NOMO-1 treated with DMSO at 0.1 percent for 48 hours (cell line): Measurements from ENCODE around the gene RXRA.

ENCODE experiments used
- DNase-seq: peaks from one replicate; lab custom pipeline; 2025; ENCODE audit not compliant: unreplicated experiment; lab: John Stamatoyannopoulos, UW

Gene RXRA

GRCh38 chr9:134442085-134442474, 115.8 kb downstream of the RXRA start:
- DNase-seq = no peak

GRCh38 chr9:134442486-134443173, 116.4 kb downstream of the RXRA start:
- no peak for DNase-seq

DNA sequence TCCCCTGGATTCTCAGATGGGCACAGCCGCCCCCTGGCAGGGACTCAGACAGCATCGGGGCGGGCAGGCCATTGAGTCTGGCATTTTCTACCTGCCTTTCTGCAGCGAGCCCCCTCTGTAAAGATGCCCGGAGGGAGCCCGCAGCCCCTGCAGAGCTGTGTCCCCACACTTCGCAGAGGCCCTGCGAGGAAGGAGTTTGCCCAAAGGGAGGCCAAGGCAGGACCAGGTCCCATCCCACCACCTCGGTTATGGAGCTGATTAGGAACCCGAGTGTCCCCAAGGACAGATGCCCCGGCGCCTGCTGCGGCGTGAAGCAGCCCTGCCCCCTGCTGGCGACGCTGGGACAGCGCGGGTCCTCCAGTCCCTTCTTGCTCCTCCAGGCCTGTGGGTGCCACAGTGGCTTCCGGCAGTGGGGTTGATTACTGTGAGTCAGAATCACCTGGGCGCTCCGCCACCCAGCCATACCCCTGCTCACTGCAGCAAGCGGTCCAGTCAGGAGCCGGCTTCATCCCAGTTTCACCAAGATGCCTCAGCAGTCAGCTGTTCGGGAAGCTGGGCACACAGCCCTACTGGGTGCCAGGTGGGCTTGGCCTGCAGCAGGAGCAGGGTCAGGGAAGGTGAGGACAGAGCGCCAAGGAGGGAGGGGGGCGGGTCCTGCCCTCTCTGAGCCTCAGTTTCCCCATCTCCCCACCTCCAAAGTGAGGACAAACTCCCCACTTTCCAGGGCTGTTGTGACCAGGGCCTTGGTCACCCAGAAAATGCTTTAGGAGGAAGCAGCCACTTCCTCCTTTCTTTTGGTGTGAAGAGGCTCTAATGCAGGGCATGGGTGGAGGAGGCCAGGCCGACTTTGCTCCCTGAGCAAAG, 117.2 kb downstream of the RXRA start:
- peak; percentile 86 for DNase-seq

DNA sequence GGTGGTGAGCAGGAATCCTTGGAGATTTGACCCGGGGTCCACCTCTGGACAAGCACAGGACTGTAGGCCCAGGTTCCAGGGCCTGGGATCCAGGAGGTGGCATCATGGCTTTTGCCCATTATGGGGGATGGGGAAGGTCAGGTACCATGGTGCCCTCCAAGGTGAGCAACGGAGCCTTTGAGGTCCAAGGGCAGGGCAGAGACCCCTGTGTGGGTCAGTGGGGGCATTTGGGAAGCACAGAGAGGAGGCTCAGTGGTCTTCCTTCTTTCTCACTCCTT, 117.7 kb downstream of the RXRA start:
- no peak for DNase-seq

- DNase-seq = no peak
Measured at GRCh38 chr9:134445000-134445399, 118.7 kb downstream of the RXRA start.

DNA sequence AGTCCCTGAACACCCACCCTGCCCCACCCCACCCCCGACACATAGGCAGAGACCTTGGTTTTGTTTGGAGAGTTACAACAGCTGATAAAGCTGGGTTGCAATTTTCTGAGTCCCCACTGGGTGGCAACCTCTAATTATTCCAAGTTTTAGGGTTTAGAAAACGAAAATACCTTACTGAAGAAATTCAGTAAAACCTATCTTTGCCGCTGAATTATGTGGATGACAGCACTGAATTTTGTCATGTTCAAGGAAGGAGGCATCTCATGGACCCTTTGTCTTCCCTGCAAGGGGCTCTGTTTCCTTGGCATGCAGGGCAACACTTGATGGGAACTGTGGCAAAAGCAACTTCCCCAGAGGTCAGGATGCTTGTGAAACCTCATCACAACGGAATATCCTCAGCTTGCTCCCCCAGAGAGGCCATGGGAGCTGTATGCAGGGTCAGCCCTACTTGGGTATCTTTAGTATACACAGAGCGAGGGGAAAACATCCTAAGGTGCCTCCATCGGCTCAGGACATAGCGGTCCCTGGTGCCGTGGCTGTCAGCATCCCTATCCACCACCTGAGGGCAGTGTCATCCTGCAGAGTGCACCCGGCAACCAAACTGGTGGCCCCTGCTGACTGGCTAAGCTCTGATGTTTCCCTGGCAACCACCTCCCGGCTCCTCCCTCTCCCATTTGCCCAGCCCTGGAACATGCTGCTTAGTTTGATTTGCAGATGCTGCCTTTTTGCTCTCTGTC, 123.1 kb downstream of the RXRA start:
- DNase-seq = peak; percentile 91

GRCh38 chr9:134451700-134452458, 125.6 kb downstream of the RXRA start:
- no peak for DNase-seq

DNA sequence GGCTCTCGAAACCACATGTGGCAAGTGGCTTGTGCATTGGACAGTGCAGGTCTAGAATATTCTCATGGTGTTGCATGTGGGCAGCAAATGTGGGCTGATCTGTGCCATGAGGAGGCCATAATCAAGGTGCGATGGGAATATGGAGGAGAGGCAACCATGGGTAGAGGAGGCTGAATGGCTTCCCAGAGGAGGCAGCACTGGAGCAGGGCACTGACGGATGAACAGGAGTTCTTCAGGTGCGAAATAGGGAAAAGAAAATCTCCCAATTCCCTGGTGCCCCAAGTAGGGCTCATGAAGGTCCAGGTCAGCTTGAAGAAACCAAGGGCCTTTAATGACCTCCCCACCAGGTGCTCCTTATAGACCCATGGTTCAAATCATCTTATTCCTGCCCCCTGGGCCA, 126.5 kb downstream of the RXRA start:
- DNase-seq = no peak

DNA sequence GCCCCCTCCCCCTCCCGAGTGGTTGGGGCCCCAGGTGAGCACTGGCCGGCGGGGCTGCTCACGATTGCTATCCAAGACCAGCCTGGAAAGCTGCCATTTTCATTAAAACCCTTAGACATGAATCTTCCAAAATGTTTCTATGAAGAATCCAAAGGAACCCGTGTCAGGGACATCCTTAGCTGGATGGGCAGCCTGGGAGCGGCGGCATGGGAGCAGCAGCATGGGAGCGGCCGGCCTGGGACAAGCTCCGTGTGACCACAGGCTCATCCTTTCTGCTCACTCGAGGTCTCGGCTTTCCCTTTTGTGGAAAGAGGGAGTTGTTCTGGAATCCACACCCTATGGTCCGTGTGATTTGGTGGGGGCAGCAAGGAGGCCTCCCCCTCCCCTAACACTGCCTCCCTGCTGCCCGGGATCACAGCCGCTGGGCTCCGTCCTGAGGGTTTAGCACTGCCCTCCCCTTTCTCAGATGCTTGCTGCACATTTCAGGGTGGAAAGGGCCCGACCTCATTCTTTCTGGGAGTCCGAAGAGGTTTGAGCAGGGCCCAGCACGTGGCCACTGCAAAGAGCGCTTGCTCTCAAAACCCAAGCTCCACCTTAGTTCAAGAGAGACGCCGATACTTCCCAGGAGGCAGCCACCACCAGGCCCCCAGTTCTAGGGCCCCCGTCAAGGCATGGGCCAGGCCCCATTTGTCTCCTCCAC, 127.7 kb downstream of the RXRA start:
- DNase-seq = no peak

DNA sequence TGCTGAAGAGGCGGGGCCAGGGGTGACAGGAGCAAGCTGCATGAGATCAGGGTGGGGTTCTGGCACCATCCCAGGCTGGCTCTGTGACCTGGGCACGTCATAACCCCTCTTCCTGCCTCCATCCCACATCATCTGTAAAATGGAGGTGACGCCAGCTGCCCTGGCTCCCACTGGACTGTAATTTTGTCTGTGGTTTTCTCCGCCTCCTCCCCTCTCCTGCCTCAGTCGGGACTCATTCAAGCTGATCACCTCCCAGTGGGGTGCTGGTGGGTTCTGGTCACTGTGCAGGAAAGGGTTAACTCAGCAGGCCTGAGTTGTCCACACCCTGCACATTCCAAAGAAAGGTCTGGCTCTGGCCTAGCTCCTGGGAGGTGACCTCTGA, 128.2 kb downstream of the RXRA start:
- no peak for DNase-seq

DNA sequence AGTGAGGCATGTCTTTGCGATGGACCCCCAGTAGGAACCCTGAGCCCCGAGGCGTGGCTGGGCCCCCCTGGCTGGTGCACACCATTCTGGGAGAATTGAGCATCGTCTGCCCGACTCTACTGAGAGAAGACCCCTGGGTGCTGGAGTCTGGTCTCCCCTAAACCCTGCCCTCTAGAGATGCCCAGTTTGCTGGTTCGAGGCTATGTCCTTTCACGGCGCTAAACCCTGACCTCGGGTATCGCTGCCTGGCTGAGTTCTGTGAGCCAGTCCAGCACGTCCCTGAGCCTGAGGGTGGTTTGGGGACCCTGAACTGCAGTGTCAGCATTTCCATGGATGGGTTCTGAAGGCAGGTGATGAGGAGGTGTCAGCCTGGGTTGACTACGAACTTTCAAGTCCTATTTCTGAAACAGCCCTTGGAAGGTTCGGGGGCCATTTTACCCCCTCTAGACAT, 128.8 kb downstream of the RXRA start:
- no peak for DNase-seq

- no peak for DNase-seq
Measured at GRCh38 chr9:134455537-134455933, 129.3 kb downstream of the RXRA start.

DNA sequence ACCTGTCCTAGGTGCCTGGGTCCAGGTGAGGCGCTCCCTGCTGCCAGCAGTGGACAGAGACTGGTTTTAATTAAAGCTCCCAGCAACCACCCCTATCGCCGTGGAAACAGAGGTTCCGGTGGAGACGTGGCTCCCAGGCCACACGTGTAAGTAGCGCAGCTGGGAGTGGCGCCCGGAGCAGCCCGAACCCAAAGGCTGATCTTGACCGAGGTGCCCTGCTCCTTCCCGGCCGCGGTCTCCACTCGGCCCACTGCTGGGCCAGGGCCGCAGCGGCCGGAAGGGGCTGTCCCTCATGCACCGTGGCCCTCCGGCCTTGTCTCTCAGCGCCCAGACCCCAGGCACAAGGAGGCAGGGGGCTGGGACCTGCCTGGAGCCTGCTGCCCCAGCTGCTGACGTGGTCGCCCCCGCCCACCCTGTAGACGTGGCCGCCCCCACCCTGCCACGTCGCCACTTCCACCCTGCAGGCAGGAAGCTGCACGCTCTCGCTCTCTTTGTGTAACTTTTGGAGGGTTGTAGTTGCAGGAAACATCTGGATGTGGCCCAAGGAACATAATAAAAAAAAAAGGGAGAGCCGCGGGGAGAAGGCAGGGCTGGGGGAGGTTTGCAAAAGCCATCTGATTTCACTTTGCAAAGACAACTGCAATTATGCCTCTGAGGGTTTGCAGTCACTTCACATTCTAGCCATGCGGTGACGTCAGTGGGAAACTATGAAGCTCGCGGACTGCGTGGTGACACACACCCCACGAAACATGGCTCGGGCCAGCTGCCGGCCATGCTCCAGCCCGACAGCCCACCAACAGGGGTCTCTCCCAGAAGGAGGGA, 129.9 kb downstream of the RXRA start:
- peak; percentile 34 for DNase-seq

DNA sequence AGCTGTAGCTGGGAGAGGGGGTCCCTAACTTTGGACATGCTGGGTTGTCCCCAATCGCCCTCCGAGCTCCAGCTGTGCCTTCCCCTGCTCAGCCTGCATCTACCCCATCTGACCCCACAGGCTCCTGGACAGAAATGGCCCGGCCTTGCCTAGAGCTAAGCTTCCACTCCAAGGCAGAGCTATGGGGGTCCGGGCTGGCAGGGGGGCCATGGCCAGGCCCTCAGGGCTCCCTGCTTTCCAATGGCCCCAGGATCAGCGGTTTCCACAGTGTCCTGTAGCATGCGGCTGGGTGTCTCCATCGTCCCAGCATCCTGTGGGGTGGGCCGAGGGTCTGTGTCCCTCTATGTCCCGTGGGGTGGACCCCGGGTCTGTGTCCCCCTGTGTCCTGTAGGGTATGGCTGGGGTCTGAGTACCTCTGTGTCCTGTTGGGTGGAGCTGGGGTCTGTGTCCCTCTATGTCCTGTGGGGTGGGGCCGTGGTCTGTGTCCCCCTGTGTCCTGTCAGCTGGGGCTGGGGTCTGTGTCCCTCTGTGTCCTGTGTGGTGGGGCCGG, 130.6 kb downstream of the RXRA start:
- no peak for DNase-seq

DNA sequence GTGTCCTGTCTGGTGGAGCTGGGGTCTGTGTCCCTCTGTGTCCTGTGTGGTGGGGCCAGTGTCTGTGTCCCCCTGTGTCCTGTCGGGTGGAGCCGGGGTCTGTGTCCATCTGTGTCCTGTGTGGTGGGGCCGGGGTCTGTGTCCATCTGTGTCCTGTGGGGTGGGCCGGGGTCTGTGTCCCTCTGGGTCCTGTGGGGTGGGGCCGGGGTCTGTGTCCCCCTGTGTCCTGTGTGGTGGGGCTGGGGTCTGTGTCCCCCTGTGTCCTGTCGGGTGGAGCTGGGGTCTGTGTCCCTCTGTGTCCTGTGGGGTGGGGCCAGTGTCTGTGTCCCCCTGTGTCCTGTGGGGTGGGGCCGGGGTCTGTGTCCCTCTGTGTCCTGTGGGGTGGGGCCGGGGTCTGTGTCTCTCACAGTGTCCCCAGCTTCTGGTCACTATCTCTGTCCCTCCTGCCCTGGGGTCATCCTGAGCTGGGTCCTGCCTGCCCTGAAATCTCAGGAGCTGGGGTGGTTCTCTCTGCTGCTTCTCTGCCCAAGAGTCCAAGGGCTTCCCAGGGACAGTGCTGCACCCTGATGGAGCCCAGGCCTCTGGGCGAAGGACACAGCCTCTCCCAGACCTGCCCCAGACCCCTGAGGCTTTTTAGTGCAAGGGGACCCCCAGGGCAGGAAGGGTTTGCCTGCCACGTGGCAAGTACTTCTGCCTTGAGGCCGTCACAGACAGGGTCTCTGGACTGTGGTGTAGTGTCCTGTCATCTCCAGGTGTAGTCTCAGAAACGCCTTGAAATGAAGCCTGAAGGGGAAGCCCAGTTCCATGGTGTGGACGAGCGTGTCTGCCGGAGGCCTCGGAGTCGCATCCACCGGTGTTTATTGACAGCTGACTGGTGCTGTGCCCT, 131.3 kb downstream of the RXRA start:
- no peak for DNase-seq

- no peak for DNase-seq
Measured at GRCh38 chr9:134458207-134459108, 132.2 kb downstream of the RXRA start.

- DNase-seq = no peak
Measured at GRCh38 chr9:134459164-134459563, 132.9 kb downstream of the RXRA start.

DNA sequence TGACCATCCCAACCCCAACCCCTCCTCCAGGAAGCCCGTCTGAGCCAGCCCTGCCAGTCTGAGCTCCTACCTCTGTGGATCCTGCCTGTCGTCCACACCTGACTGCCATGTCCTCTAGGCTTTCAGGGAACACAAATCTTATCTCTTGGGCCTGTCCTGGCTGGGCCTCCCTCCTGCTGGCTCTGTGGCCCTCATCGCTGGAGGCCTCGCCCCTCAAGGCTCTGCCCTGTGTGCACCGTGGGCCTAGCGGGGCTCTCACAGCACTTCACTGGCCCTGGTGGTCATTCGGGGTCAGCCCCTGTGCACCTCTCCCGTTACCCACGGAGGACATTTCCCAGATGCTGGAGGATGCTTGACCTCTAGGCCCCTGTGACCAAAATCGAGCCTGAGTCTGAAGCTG, 133.3 kb downstream of the RXRA start:
- no peak for DNase-seq
